Activated naive CD4-positive, alpha-beta T cell treated with Interleukin-2 at 50 U/mL for 16 hours (primary cell): ENCODE measurements around the gene KLHL25.
A peak's percentile ranks its signal among the peaks of the same experiment; 100 is the strongest.

Experiments used
- DNase-seq: peaks from one replicate; pipeline ENCODE4 v3.0.0-alpha.2; 2020

KLHL25 gene

DNA sequence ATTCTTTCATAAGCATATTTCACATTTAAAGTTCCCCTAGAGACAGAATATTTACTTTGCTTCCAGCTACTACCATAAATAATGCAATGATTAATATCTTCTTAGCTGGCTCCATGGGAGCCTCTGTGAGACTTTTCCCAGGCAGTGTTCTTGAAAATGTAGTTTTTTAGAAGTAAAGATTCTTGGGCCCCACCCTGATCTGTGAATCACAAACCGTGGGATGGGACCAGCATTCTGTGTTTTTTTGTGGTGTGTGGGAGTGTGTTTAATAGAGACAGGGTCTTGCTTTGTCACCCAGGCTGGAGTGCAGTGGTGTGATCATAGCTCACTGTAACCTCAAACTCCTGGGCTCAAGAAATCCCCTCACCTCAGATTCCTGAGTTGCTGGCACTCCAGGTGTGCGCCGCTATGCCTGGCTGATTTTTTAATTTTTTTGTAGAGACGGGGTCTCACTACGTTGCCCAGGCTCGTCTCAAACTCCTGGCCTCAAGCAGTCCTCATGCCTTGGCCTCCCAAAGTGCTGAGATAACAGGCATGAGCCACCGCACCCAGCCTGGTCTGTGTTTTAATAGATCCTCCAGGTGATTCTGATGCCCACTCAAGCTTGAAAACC, 83.0 kb downstream of the KLHL25 start:
- DNase-seq: peak; percentile 40

DNA sequence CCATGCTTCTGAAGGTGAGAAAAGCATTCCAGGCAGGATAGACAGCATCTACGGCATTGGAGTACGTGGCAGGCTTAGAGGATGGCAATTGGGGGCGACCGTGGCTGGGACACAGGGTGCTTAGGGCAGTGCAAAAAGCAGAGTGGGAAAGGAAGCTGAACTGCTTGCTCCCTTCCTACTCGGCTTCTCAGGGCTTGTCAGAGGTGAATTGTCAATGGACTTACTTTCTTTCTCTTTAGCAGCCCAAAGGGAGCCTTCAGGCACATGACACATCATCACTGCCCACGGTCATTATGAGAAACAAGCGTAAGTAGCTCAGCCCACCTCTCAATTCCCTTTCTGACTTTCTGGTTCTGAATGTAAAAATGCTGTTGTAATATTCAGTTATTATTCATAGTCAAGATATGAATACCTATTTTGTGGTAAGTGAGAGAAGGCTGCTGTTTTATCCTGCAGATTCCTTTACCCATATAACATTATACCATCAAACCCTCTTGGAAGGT, 84.3 kb downstream of the KLHL25 start:
- peak; percentile 56 for DNase-seq
